Measurements from ENCODE around the gene RAB28.

RAB28 gene

GRCh38 chr4:13509442-13509841 is 25.3 kb upstream of the RAB28 start:
- DNase-seq = no peak

- DNase-seq = no peak
These were observed 20.2 kb upstream of the RAB28 start for GRCh38 chr4:13504374-13504773.

GRCh38 chr4:13498469-13498868 is 14.3 kb upstream of the RAB28 start:
- DNase-seq = no peak

GRCh38 chr4:13496605-13497004 is 12.5 kb upstream of the RAB28 start:
- DNase-seq = no peak

- no peak for DNase-seq
These were observed 11.6 kb upstream of the RAB28 start for GRCh38 chr4:13495753-13496152.

- DNase-seq = no peak
These were observed 9.7 kb upstream of the RAB28 start for GRCh38 chr4:13493793-13494192.

GRCh38 chr4:13492747-13493146 is 8.6 kb upstream of the RAB28 start:
- DNase-seq = no peak

GRCh38 chr4:13484749-13485221 is 645 bp upstream of the RAB28 start:
- no peak for DNase-seq

GRCh38 chr4:13483768-13484121 is 395 bp downstream of the RAB28 start:
- peak; percentile 24 to 41 for DNase-seq

GRCh38 chr4:13483136-13483767 is 888 bp downstream of the RAB28 start:
- peak in 1 of 2 donors; percentile 1 for DNase-seq

- DNase-seq = no peak
These were observed 2.6 kb downstream of the RAB28 start for GRCh38 chr4:13481569-13481968.

- no peak for DNase-seq
These were observed 5.4 kb downstream of the RAB28 start for GRCh38 chr4:13478707-13479106.

- DNase-seq = no peak
These were observed 6.0 kb downstream of the RAB28 start for GRCh38 chr4:13478131-13478530.

GRCh38 chr4:13476915-13477314 is 7.2 kb downstream of the RAB28 start:
- no peak for DNase-seq

GRCh38 chr4:13476152-13476551 is 8.0 kb downstream of the RAB28 start:
- no peak for DNase-seq

GRCh38 chr4:13471400-13471799 is 12.7 kb downstream of the RAB28 start:
- no peak for DNase-seq

- no peak for DNase-seq
These were observed 13.8 kb downstream of the RAB28 start for GRCh38 chr4:13470379-13470778.

- no peak for DNase-seq
These were observed 19.2 kb downstream of the RAB28 start for GRCh38 chr4:13464973-13465372.

GRCh38 chr4:13464543-13464942 is 19.6 kb downstream of the RAB28 start:
- DNase-seq = no peak

GRCh38 chr4:13461191-13461905 is 22.8 kb downstream of the RAB28 start:
- no peak for DNase-seq

- no peak for DNase-seq
These were observed 28.7 kb downstream of the RAB28 start for GRCh38 chr4:13455411-13455810.

GRCh38 chr4:13454786-13455185 is 29.4 kb downstream of the RAB28 start:
- no peak for DNase-seq

GRCh38 chr4:13452927-13453579 is 31.1 kb downstream of the RAB28 start:
- DNase-seq = no peak

GRCh38 chr4:13449590-13449989 is 34.5 kb downstream of the RAB28 start:
- DNase-seq = no peak

All from stimulated activated CD4-positive, alpha-beta T cell treated with anti-CD3 and anti-CD28 coated beads, Interleukin-2, amount 100 ng/mL, for 24 hours (primary cell).